HepG2 (cell line): ENCODE measurements around the gene B4GALT5. TPM values are rescaled to one million over a fixed set of nuclear protein-coding genes. Genes with fewer than 3 reads are reported as not detected.

Experiments
- GLI4 ChIP-seq: sonication (generic); formaldehyde crosslinking; IDR thresholded peaks from 2 replicates; pipeline ENCODE4 v1.5.1; 2020; ENCODE audit warnings: missing genetic modification reagents, mild to moderate bottlenecking, moderate library complexity, borderline replicate concordance
- HHEX ChIP-seq: IDR thresholded peaks from 2 replicates; pipeline ENCODE4 v1.6.1; 2016; ENCODE audit warnings: control low read depth
- HMG20A ChIP-seq: IDR thresholded peaks from 2 replicates; pipeline ENCODE4 v1.6.1; 2016; ENCODE audit warnings: borderline replicate concordance
- ISX ChIP-seq: sonication (generic); formaldehyde crosslinking; conservative IDR thresholded peaks from 2 replicates; pipeline ENCODE4 v1.5.0; 2020; ENCODE audit warnings: missing genetic modification reagents
- JARID2 ChIP-seq: sonication (generic); formaldehyde crosslinking; IDR thresholded peaks from 2 replicates; pipeline ENCODE4 v1.8.1; 2023; ENCODE audit warnings: missing genetic modification reagents, inconsistent platforms; ENCODE audit not compliant: insufficient replicate concordance
- KAT8 ChIP-seq: IDR thresholded peaks from 2 replicates; pipeline ENCODE4 v1.6.1; 2016; ENCODE audit warnings: missing genetic modification reagents, missing compliant biosample characterization
- RBM22 ChIP-seq: fragments of 200-400 bp; formaldehyde crosslinking; optimal IDR thresholded peaks from 2 replicates; pipeline ENCODE3; 2017; ENCODE audit warnings: mild to moderate bottlenecking, low read length, moderate library complexity
- SAP130 ChIP-seq: IDR thresholded peaks from 2 replicates; pipeline ENCODE4 v1.6.1; 2016; ENCODE audit warnings: low read depth
- ZMYM3 ChIP-seq: sonication (generic); formaldehyde crosslinking; IDR thresholded peaks from 2 replicates; pipeline ENCODE4 v1.5.1; 2020; ENCODE audit warnings: mild to moderate bottlenecking, missing genetic modification reagents
- ZNF263 ChIP-seq: sonication (generic); formaldehyde crosslinking; IDR thresholded peaks from 2 replicates; pipeline ENCODE4 v1.4.0; 2020; ENCODE audit warnings: missing genetic modification reagents
- ZNF451 ChIP-seq: sonication (generic); formaldehyde crosslinking; IDR thresholded peaks from 2 replicates; pipeline ENCODE4 v1.5.0; 2020; ENCODE audit warnings: mild to moderate bottlenecking, missing genetic modification reagents
- ZNF567 ChIP-seq: sonication (generic); formaldehyde crosslinking; IDR thresholded peaks from 2 replicates; pipeline ENCODE4 v1.8.1; 2023; ENCODE audit warnings: mild to moderate bottlenecking, missing genetic modification reagents, borderline replicate concordance
- ZNF605 ChIP-seq: sonication (generic); formaldehyde crosslinking; IDR thresholded peaks from 2 replicates; pipeline ENCODE4 v1.8.0; 2022; ENCODE audit warnings: mild to moderate bottlenecking, missing genetic modification reagents
- ZNF75D ChIP-seq: sonication (generic); formaldehyde crosslinking; IDR thresholded peaks from 2 replicates; pipeline ENCODE4 v1.8.1; 2023; ENCODE audit warnings: missing genetic modification reagents, mild to moderate bottlenecking, borderline replicate concordance
- ZNF766 ChIP-seq: sonication (generic); formaldehyde crosslinking; IDR thresholded peaks from 2 replicates; pipeline ENCODE4 v1.5.0; 2020; ENCODE audit warnings: missing genetic modification reagents, borderline replicate concordance
- ZSCAN30 ChIP-seq: sonication (generic); formaldehyde crosslinking; IDR thresholded peaks from 2 replicates; pipeline ENCODE4 v1.5.0; 2020; ENCODE audit warnings: mild to moderate bottlenecking, missing genetic modification reagents
- polyA plus RNA-seq, 8 experiments: library from polyadenylated mRNA; depleted of rRNA in 3 of 8; stranded (reverse) in 7 of 8; unstranded in 1 of 8; fragments of >200 nt; fragmentation: Illumina TruSeq in 4 of 8; extraction: Trizol in 4 of 8; gene quantifications; 2 replicates each; pipeline versions ENCODE4 v1.2.1 to v1.2.3, GENCODE V29; 2011 to 2016; ENCODE audit warnings: low read depth in 4 of 8, missing spikeins in 1 of 8, mixed read lengths in 1 of 8; ENCODE audit not compliant: insufficient read depth in 1 of 8
- total RNA-seq, 5 experiments: library from RNA; depleted of rRNA; stranded (reverse); fragments of >200 nt; fragmentation: Illumina TruSeq; extraction: Trizol; gene quantifications; 2 replicates each; pipeline ENCODE4 v1.2.3, GENCODE V29; 2016; ENCODE audit warnings: low read depth in 1 of 5
- TF ChIP-seq, protein P1 (sequence below): fragments of 450-650 bp; IDR thresholded peaks from 2 replicates; pipeline ENCODE4 v1.6.1; 2016
- TF ChIP-seq, protein P2 (sequence below): sonication (generic); formaldehyde crosslinking; IDR thresholded peaks from 2 replicates; pipeline ENCODE4 v1.5.0; 2020; ENCODE audit warnings: missing genetic modification reagents
- TF ChIP-seq, protein P3 (sequence below): sonication (generic); formaldehyde crosslinking; IDR thresholded peaks from 2 replicates; pipeline ENCODE4 v1.4.0; 2020; ENCODE audit warnings: missing genetic modification reagents
- TF ChIP-seq, protein P4 (sequence below): sonication (generic); formaldehyde crosslinking; IDR thresholded peaks from 2 replicates; pipeline ENCODE4 v1.5.0; 2020; ENCODE audit warnings: missing genetic modification reagents, mild to moderate bottlenecking, borderline replicate concordance

B4GALT5 gene
- total and polyA plus RNA-seq, 2 of the 13 experiments (the other 11 are each of a cell fraction or from before 2014, with no cell fraction given) = 27.3 to 30.9 TPM

DNA sequence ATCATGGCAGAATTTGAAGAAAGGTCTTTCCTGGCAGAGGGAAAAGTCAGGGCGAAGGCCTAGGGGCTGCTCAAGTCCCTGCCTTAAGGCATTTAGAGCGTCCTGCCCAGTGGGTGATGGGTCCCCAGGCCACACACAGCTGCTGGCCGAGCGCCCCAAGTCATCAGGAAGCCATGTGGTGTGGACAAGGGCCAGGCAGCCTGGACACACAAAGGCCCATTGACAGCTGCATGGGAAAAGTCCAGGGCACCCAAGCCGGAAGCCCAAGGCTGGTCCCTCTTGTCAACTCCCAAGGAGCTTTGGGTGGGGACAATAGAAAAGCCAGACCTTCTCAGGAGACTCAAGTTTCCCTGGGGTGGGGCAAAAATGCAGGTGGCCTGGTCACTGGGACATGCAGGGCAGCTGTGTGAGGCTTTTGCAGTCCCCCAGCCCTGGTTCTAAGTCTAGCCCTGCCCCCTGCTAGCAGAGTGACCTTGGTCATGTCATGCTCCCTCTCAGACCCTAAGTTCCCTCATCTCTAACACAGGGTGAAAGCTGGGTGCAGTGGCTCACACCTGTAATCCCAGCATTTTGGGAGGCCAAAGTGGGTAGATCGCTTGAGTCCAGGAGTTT lies 101.4 kb downstream of the B4GALT5 start (continued):
- TF ChIP-seq, protein P1, sequence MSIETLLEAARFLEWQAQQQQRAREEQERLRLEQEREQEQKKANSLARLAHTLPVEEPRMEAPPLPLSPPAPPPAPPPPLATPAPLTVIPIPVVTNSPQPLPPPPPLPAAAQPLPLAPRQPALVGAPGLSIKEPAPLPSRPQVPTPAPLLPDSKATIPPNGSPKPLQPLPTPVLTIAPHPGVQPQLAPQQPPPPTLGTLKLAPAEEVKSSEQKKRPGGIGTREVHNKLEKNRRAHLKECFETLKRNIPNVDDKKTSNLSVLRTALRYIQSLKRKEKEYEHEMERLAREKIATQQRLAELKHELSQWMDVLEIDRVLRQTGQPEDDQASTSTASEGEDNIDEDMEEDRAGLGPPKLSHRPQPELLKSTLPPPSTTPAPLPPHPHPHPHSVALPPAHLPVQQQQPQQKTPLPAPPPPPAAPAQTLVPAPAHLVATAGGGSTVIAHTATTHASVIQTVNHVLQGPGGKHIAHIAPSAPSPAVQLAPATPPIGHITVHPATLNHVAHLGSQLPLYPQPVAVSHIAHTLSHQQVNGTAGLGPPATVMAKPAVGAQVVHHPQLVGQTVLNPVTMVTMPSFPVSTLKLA = no peak
- TF ChIP-seq HMG20A (CRISPR knock-in tag) = no peak
- TF ChIP-seq, protein P2, sequence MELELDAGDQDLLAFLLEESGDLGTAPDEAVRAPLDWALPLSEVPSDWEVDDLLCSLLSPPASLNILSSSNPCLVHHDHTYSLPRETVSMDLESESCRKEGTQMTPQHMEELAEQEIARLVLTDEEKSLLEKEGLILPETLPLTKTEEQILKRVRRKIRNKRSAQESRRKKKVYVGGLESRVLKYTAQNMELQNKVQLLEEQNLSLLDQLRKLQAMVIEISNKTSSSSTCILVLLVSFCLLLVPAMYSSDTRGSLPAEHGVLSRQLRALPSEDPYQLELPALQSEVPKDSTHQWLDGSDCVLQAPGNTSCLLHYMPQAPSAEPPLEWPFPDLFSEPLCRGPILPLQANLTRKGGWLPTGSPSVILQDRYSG (CRISPR knock-in tag) = peak; percentile 58; the same call in 1 of the 2 replicates
- TF ChIP-seq ZNF451 (CRISPR knock-in tag) = no peak; the same call in 1 of the 2 replicates
- no peak for TF ChIP-seq HHEX (CRISPR knock-in tag)
- 0 out of 2 replicates have a peak, but pooled peaks have one; percentile 53 for TF ChIP-seq GLI4
- TF ChIP-seq, protein P3, sequence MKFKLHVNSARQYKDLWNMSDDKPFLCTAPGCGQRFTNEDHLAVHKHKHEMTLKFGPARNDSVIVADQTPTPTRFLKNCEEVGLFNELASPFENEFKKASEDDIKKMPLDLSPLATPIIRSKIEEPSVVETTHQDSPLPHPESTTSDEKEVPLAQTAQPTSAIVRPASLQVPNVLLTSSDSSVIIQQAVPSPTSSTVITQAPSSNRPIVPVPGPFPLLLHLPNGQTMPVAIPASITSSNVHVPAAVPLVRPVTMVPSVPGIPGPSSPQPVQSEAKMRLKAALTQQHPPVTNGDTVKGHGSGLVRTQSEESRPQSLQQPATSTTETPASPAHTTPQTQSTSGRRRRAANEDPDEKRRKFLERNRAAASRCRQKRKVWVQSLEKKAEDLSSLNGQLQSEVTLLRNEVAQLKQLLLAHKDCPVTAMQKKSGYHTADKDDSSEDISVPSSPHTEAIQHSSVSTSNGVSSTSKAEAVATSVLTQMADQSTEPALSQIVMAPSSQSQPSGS (CRISPR knock-in tag) = no peak
- no peak for TF ChIP-seq ISX (CRISPR knock-in tag)
- no peak for TF ChIP-seq ZNF605
- TF ChIP-seq ZNF567 (CRISPR knock-in tag) = no peak
- peak; percentile 27 for TF ChIP-seq JARID2 (CRISPR knock-in tag)
- TF ChIP-seq ZNF263 (CRISPR knock-in tag) = peak; percentile 47; the same call in 1 of the 2 replicates
- TF ChIP-seq, protein P4, sequence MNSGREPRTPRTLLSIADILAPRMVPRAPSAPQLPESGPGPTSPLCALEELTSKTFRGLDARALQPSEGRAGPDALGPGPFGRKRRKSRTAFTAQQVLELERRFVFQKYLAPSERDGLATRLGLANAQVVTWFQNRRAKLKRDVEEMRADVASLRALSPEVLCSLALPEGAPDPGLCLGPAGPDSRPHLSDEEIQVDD (CRISPR knock-in tag) = no peak
- TF ChIP-seq KAT8 (CRISPR knock-in tag) = 0 out of 2 replicates have a peak, but pooled peaks have one; percentile 30
- no peak for TF ChIP-seq RBM22
- TF ChIP-seq ZNF766 (CRISPR knock-in tag) = peak; percentile 82; the same call in 1 of the 2 replicates
- TF ChIP-seq ZNF75D (CRISPR knock-in tag) = no peak
- TF ChIP-seq ZMYM3 = peak; percentile 73; the same call in 1 of the 2 replicates
- TF ChIP-seq ZSCAN30 (CRISPR knock-in tag) = no peak
- peak; percentile 90 for TF ChIP-seq SAP130 (CRISPR knock-in tag)
